Neural cell (in vitro differentiated cells): ENCODE data around the gene ZC3H12C. TPM values are rescaled to one million over a fixed set of nuclear protein-coding genes. Genes with fewer than 3 reads are reported as not detected.

Source experiments
- H2AFZ ChIP-seq: fragments of 200-600, 300-800 bp; sonication (generic), shearing (Covaris generic); 2 replicates; pipeline ENCODE4 v1.6.0; 2014; ENCODE audit warnings: low read depth, mild to moderate bottlenecking, antibody characterized with exemption, low read length, moderate library complexity
- H3F3A ChIP-seq: fragments of 200-600 bp; shearing (Covaris generic); 2 replicates; pipeline ENCODE4 v1.6.1; 2016; ENCODE audit warnings: mild to moderate bottlenecking, moderate library complexity, mixed read lengths, antibody characterized with exemption, low read length; ENCODE audit not compliant: insufficient read depth, poor library complexity, severe bottlenecking
- H3K27ac ChIP-seq: fragments of 200-600, 300-800 bp; sonication (generic), shearing (Covaris generic); 2 replicates; pipeline ENCODE4 v1.5.1; 2014; ENCODE audit warnings: mild to moderate bottlenecking, low read length, moderate library complexity
- H3K27me3 ChIP-seq: fragments of 300-800, 200-600 bp; sonication (generic), shearing (Covaris generic); 2 replicates; pipeline ENCODE4 v1.6.0; 2014; ENCODE audit warnings: mild to moderate bottlenecking, low read depth, low read length, moderate library complexity; ENCODE audit not compliant: insufficient read depth
- H3K36me3 ChIP-seq: fragments of 300-800, 200-600 bp; sonication (generic), shearing (Covaris generic); 2 replicates; pipeline ENCODE4 v1.5.1; 2014; ENCODE audit warnings: mild to moderate bottlenecking, antibody characterized with exemption, low read length, moderate library complexity; ENCODE audit not compliant: insufficient read depth
- H3K4me2 ChIP-seq: fragments of 300-800, 200-600 bp; sonication (generic), shearing (Covaris generic); 2 replicates; pipeline ENCODE4 v1.6.0; 2014; ENCODE audit warnings: mild to moderate bottlenecking, low read length
- H3K4me3 ChIP-seq: fragments of 300-800, 200-600 bp; sonication (generic), shearing (Covaris generic); 2 replicates; pipeline ENCODE4 v1.5.1; 2014; ENCODE audit warnings: mild to moderate bottlenecking, low read length, moderate library complexity
- H3K79me2 ChIP-seq: fragments of 200-600 bp; shearing (Covaris generic); replicated peaks from 2 replicates; pipeline ENCODE4 v1.6.0; 2014; ENCODE audit warnings: mild to moderate bottlenecking, low read length, moderate library complexity; ENCODE audit not compliant: insufficient read depth
- H3K9ac ChIP-seq: fragments of 300-800, 200-600 bp; sonication (generic), shearing (Covaris generic); 2 replicates; pipeline ENCODE4 v1.6.1; 2016; ENCODE audit warnings: mild to moderate bottlenecking, low read length, mixed read lengths
- H3K9me2 ChIP-seq: fragments of 200-600 bp; shearing (Covaris generic); 2 replicates; pipeline ENCODE4 v1.6.1; 2016; ENCODE audit warnings: mild to moderate bottlenecking, low read length, mixed read lengths; ENCODE audit not compliant: insufficient read depth
- H3K9me3 ChIP-seq: fragments of 200-600, 300-800 bp; sonication (generic), shearing (Covaris generic); 2 replicates; pipeline ENCODE4 v1.6.1; 2016; ENCODE audit warnings: mild to moderate bottlenecking, mixed run types, low read length, moderate library complexity, mixed read lengths
- H4K20me1 ChIP-seq: fragments of 200-600 bp; shearing (Covaris generic); 2 replicates; pipeline ENCODE4 v1.6.1; 2016; ENCODE audit warnings: mild to moderate bottlenecking, mixed run types; ENCODE audit not compliant: insufficient read depth
- CTCF ChIP-seq: fragments of 450-650 bp; IDR thresholded peaks from 2 replicates; pipeline ENCODE4 v1.5.1; 2014; ENCODE audit warnings: antibody characterized with exemption, mild to moderate bottlenecking, moderate library complexity; ENCODE audit not compliant: poor library complexity, severe bottlenecking
- EP300 ChIP-seq: fragments of 450-650 bp; conservative IDR thresholded peaks from 2 replicates; pipeline ENCODE4 v1.6.1; 2014; ENCODE audit warnings: antibody characterized with exemption, mild to moderate bottlenecking, moderate library complexity; ENCODE audit not compliant: poor library complexity, severe bottlenecking
- EZH2 ChIP-seq: fragments of 200-600, 300-800 bp; shearing (Covaris generic), sonication (generic); IDR thresholded peaks from 2 replicates; pipeline ENCODE4 v1.6.1; 2014; ENCODE audit warnings: antibody characterized with exemption, low read length, borderline replicate concordance, mild to moderate bottlenecking; ENCODE audit not compliant: insufficient read depth, poor library complexity, severe bottlenecking
- MXI1 ChIP-seq: fragments of 450-650 bp; conservative IDR thresholded peaks from 2 replicates; pipeline ENCODE4 v1.6.1; 2014; ENCODE audit warnings: antibody characterized with exemption, mild to moderate bottlenecking; ENCODE audit not compliant: poor library complexity, severe bottlenecking
- POLR2AphosphoS5 ChIP-seq: IDR thresholded peaks from 2 replicates; pipeline ENCODE4 v1.6.1; 2012
- RAD21 ChIP-seq: fragments of 450-650 bp; conservative IDR thresholded peaks from 2 replicates; pipeline ENCODE4 v1.6.1; 2014; ENCODE audit warnings: antibody characterized with exemption, mild to moderate bottlenecking, moderate library complexity
- REST ChIP-seq: IDR thresholded peaks from 2 replicates; pipeline ENCODE4 v1.6.1; 2012; ENCODE audit warnings: borderline replicate concordance
- SMC3 ChIP-seq: fragments of 450-650 bp; conservative IDR thresholded peaks from 2 replicates; pipeline ENCODE4 v1.6.1; 2014; ENCODE audit warnings: antibody characterized with exemption, mild to moderate bottlenecking, moderate library complexity; ENCODE audit not compliant: poor library complexity
- TAF1 ChIP-seq: IDR thresholded peaks from 2 replicates; pipeline ENCODE4 v1.6.1; 2012; ENCODE audit warnings: low read depth
- polyA plus RNA-seq: library from polyadenylated mRNA; depleted of rRNA; stranded (reverse); fragments of >200 nt; gene quantifications from 2 replicates; pipeline ENCODE4 v1.2.3, GENCODE V29; 2014

The ZC3H12C gene
- polyA plus RNA-seq, 1 donor from 2014 or later = 15.1 TPM

GRCh38 chr11:110125632-110126031, 32.4 kb downstream of the ZC3H12C start:
- TF ChIP-seq TAF1 (no peak), SMC3 (no peak), RAD21 (no peak), CTCF (no peak), REST (no peak), EP300 (no peak), MXI1 (no peak), POLR2AphosphoS5 (no peak), EZH2 (no peak)
- H2AFZ ChIP-seq = no peak overlapping the region
- no peaks in the 10 kb centered on the region for H3K9me3 ChIP-seq
- no peak overlapping the region for H3K4me3 ChIP-seq
- H3K9me2 ChIP-seq = no peaks in the 10 kb centered on the region
- H3K9ac ChIP-seq = no peak overlapping the region
- peaks cover 5% of the 10 kb centered on the region for H3K79me2 ChIP-seq
- H3K36me3 ChIP-seq = peaks cover 5% of the 10 kb centered on the region
- H3K27me3 ChIP-seq = no peaks in the 10 kb centered on the region
- peaks cover 3% of the 10 kb centered on the region for H3F3A ChIP-seq
- H3K4me2 ChIP-seq = no peak overlapping the region
- no peaks in the 10 kb centered on the region for H4K20me1 ChIP-seq
- no peak overlapping the region for H3K27ac ChIP-seq

- H3K27ac ChIP-seq = no peak overlapping the region
- H3K9ac ChIP-seq = no peak overlapping the region
- no peaks in the 10 kb centered on the region for H3K9me3 ChIP-seq
- no peak for TF ChIP-seq REST
- no peak for TF ChIP-seq CTCF
- no peak for TF ChIP-seq TAF1
- TF ChIP-seq EZH2 = no peak
- no peak for TF ChIP-seq MXI1
- TF ChIP-seq EP300 = no peak
- TF ChIP-seq RAD21 = no peak
- TF ChIP-seq POLR2AphosphoS5 = no peak
- TF ChIP-seq SMC3 = no peak
- no peak overlapping the region for H3K4me3 ChIP-seq
- no peaks in the 10 kb centered on the region for H4K20me1 ChIP-seq
- no peaks in the 10 kb centered on the region for H3K9me2 ChIP-seq
- H3K36me3 ChIP-seq = peaks cover 5% of the 10 kb centered on the region
- H2AFZ ChIP-seq = no peak overlapping the region
- peaks cover 3% of the 10 kb centered on the region for H3F3A ChIP-seq
- H3K27me3 ChIP-seq = no peaks in the 10 kb centered on the region
- peaks cover 12% of the 10 kb centered on the region for H3K79me2 ChIP-seq
- H3K4me2 ChIP-seq = no peak overlapping the region
Measured at GRCh38 chr11:110126936-110127335, 33.7 kb downstream of the ZC3H12C start.
